Measurements from ENCODE around the gene KRT28.
A peak's percentile ranks its signal among the peaks of the same experiment; 100 is the strongest.
"Not testable (repeated sequence)": the region's sequence is repeated elsewhere in the genome, so short reads cannot be mapped to it uniquely, and the experiment has no call there.

The KRT28 gene

GRCh38 chr17:40779181-40779909 lies 20.4 kb downstream of the KRT28 start:
- ATAC-seq (peak; percentile 36), DNase-seq (peak; percentile 37)

GRCh38 chr17:40778461-40778860 lies 21.3 kb downstream of the KRT28 start:
- ATAC-seq (no peak), DNase-seq (no peak)

GRCh38 chr17:40777971-40778370 lies 21.8 kb downstream of the KRT28 start:
- ATAC-seq = no peak
- no peak for DNase-seq

GRCh38 chr17:40777459-40777858 lies 22.3 kb downstream of the KRT28 start:
- DNase-seq (no peak), ATAC-seq (no peak)

- DNase-seq (no peak), ATAC-seq (no peak)
Observed at GRCh38 chr17:40775945-40776344, 23.8 kb downstream of the KRT28 start.

- no peak for ATAC-seq
- DNase-seq = no peak
Observed at GRCh38 chr17:40772101-40772500, 27.7 kb downstream of the KRT28 start, which contains the start of gene KRT26. Gene KRT26 (minus strand): TSS chr17:40772201. CDS start chr17:40772113, 88 bp downstream.

- DNase-seq (no peak), ATAC-seq (no peak)
Observed at GRCh38 chr17:40765657-40766056, 34.1 kb downstream of the KRT28 start.

- ATAC-seq = no peak
- no peak for DNase-seq
Observed at GRCh38 chr17:40763752-40764151, 36.0 kb downstream of the KRT28 start.

- DNase-seq (no peak), ATAC-seq (no peak)
Observed at GRCh38 chr17:40760105-40761016, 39.4 kb downstream of the KRT28 start.

- no peak for DNase-seq
- ATAC-seq = no peak
Observed at GRCh38 chr17:40755231-40755630, 44.5 kb downstream of the KRT28 start, which contains the start of gene KRT25. Gene KRT25 (minus strand): TSS chr17:40755331. CDS start chr17:40755271, 60 bp downstream.

GRCh38 chr17:40753804-40754203 lies 46.0 kb downstream of the KRT28 start:
- DNase-seq (no peak), ATAC-seq (no peak)

GRCh38 chr17:40751065-40751464 lies 48.7 kb downstream of the KRT28 start:
- ATAC-seq (no peak), DNase-seq (no peak)

GRCh38 chr17:40750391-40750790 lies 49.4 kb downstream of the KRT28 start:
- DNase-seq = no peak
- no peak for ATAC-seq

GRCh38 chr17:40748666-40749065 lies 51.1 kb downstream of the KRT28 start:
- DNase-seq, ATAC-seq: not testable (repeated sequence)
